RWPE2 (cell line): ENCODE data around the gene XRCC3.
A peak's percentile ranks its signal among the peaks of the same experiment; 100 is the strongest.

Source experiments
- ATAC-seq: fragments of 200-7000 bp; cut with Tn5 transposase; 3 replicates; pipeline ENCODE4 v1.9.1; 2021; ENCODE audit warnings: low read depth
- DNase-seq: peaks from one replicate; pipeline ENCODE4 v3.0.0-alpha.2; 2020; ENCODE audit warnings: low spot score
- H3K27ac ChIP-seq: fragments of 450-650 bp; 2 replicates; pipeline ENCODE4 v1.5.1; 2017; ENCODE audit warnings: mild to moderate bottlenecking; ENCODE audit not compliant: poor library complexity, severe bottlenecking
- H3K27me3 ChIP-seq: fragments of 250-450 bp; sonication (Bioruptor Pico); 2 replicates; pipeline ENCODE4 v1.5.1; 2021; ENCODE audit warnings: mild to moderate bottlenecking, moderate library complexity; ENCODE audit not compliant: insufficient read depth, poor library complexity, severe bottlenecking
- H3K36me3 ChIP-seq: fragments of 250-450 bp; sonication (Bioruptor Pico); 2 replicates; pipeline ENCODE4 v1.5.1; 2020; ENCODE audit warnings: low read depth, mild to moderate bottlenecking, moderate library complexity
- H3K4me1 ChIP-seq: fragments of 250-450 bp; sonication (Bioruptor Pico); 2 replicates; pipeline ENCODE4 v1.5.1; 2021; ENCODE audit warnings: mild to moderate bottlenecking, moderate library complexity; ENCODE audit not compliant: insufficient read depth, poor library complexity, severe bottlenecking
- H3K4me3 ChIP-seq: fragments of 250-450 bp; sonication (Bioruptor Pico); 2 replicates; pipeline ENCODE4 v1.5.1; 2021; ENCODE audit warnings: mild to moderate bottlenecking, moderate library complexity; ENCODE audit not compliant: severe bottlenecking
- H3K9me3 ChIP-seq: fragments of 250-450 bp; sonication (Bioruptor Pico); 2 replicates; pipeline ENCODE4 v1.5.1; 2021; ENCODE audit warnings: mild to moderate bottlenecking, moderate library complexity; ENCODE audit not compliant: severe bottlenecking
- CTCF ChIP-seq: fragments of 450-650 bp; IDR thresholded peaks from one replicate; pipeline ENCODE4 v1.5.1; 2017; ENCODE audit warnings: mild to moderate bottlenecking, moderate library complexity; ENCODE audit not compliant: poor library complexity, severe bottlenecking

XRCC3 gene

GRCh38 chr14:103716899-103717411, 1.7 kb upstream of the XRCC3 start:
- no peak for TF ChIP-seq CTCF
- DNase-seq (no peak), ATAC-seq (no peak)

GRCh38 chr14:103716091-103716801, 995 bp upstream of the XRCC3 start:
- no peak for ATAC-seq
- TF ChIP-seq CTCF = no peak
- H3K9me3 ChIP-seq = no peaks in the 10 kb centered on the region
- H3K27me3 ChIP-seq = no peaks in the 10 kb centered on the region
- peak overlapping the region; percentile 77 for H3K4me3 ChIP-seq
- peaks cover 32% of the 10 kb centered on the region for H3K36me3 ChIP-seq
- H3K27ac ChIP-seq = peak overlapping the region; percentile 86
- DNase-seq = no peak
- H3K4me1 ChIP-seq = peaks cover 30% of the 10 kb centered on the region

More at GRCh38 chr14:103716899-103717411, 1.7 kb upstream of the XRCC3 start:
- peaks cover 30% of the 10 kb centered on the region for H3K4me1 ChIP-seq
- H3K27ac ChIP-seq = no peak overlapping the region
- H3K9me3 ChIP-seq = no peaks in the 10 kb centered on the region
- no peaks in the 10 kb centered on the region for H3K27me3 ChIP-seq
- H3K4me3 ChIP-seq = peak overlapping the region; percentile 77
- H3K36me3 ChIP-seq = peaks cover 27% of the 10 kb centered on the region

- DNase-seq (no peak), ATAC-seq (no peak)
- Histone ChIP-seq H3K27ac (peak overlapping the region; percentile 86), H3K36me3 (peaks cover 52% of the 10 kb centered on the region), H3K4me3 (peak overlapping the region; percentile 77), H3K27me3 (no peaks in the 10 kb centered on the region), H3K4me1 (peaks cover 36% of the 10 kb centered on the region), H3K9me3 (no peaks in the 10 kb centered on the region)
- TF ChIP-seq CTCF = no peak
Observed at GRCh38 chr14:103714063-103714724, 1.1 kb downstream of the XRCC3 start.

GRCh38 chr14:103713304-103714062, 1.8 kb downstream of the XRCC3 start:
- no peak for ATAC-seq
- Histone ChIP-seq H3K36me3 (peaks cover 59% of the 10 kb centered on the region), H3K9me3 (no peaks in the 10 kb centered on the region), H3K4me1 (peaks cover 36% of the 10 kb centered on the region), H3K4me3 (no peak overlapping the region), H3K27ac (peak overlapping the region; percentile 86), H3K27me3 (no peaks in the 10 kb centered on the region)
- DNase-seq = no peak
- no peak for TF ChIP-seq CTCF
